Measurements from ENCODE around the gene HABP2.

DNA sequence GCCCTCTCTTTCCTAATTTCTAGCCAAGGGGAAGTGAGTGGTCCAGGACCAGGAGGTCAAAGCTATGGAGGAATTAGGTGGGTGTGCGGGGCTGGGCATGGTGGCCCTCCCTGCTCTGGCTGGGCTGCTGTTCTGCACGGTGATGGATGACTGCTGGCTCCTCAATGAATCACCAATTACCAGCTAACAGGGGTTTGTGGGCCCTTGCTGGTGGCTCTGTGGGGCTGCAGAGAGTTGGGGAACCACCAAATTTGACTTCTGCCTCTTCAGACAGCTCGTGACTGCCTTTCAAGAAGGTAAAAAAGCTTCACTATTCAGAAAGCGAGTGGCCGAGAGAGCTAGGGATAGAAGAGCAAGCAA, 35.0 kb upstream of the HABP2 start:
- TF ChIP-seq EZH2 (IDR thresholded peaks at IDR 0.05; ENCODE audit: low read length, unreplicated experiment) (no peak), CTCF (conservative IDR thresholded peaks at IDR 0.05; ENCODE audit: low read depth, low read length) (no peak), EZH2phosphoT487 (IDR thresholded peaks at IDR 0.05; ENCODE audit: borderline replicate concordance, low read length) (no peak)

All from PC-3 (cell line).